Measurements from ENCODE around the gene HMX1. TPM values are rescaled to one million over a fixed set of nuclear protein-coding genes. Genes with fewer than 3 reads are reported as not detected.

The HMX1 gene
- total RNA-seq, 1 donor from 2014 or later = not detected

DNA sequence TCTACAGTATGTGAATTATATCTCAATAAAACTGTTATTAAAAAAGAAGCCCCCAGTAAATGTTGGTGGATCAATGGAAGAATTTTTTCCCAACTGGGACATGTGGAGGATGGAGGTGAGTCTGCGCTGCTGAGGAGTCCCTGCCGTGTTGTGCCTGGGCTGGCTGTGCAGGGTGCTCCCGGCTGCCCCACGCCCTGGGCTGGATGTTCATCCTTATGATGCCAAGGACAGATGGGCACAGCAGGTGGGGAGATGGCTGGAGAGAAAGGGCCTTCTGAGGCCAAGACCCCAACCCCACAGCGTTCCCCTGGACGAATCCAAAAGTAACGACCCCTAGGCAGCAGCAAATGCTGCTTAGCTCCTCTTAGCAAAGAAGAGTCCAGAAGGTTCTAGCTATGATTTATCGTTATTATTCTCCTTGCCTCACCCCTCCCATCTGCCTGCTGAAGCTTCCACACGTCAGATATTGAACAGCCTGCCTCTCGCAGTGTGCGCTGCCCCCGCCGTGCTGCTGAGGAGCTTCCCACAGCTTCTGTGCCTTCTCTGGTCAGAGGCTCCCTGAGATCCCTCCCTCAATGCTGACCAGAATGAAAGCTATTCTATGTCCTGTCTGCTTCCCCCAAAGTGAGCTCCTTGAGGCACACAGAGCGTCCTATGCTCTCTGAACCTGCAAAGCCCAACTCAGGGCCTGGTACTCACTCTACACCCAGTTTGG, 26.5 kb downstream of the HMX1 start:
- Mint-ChIP-seq H3K27me3 (no peaks in the 10 kb centered on the region), H3K4me3 (no peak overlapping the region), H3K9me3 (no peaks in the 10 kb centered on the region), H3K36me3 (ENCODE audit: low read depth) (no peaks in the 10 kb centered on the region), H3K4me1 (no peaks in the 10 kb centered on the region), H3K27ac (no peak overlapping the region)
- DNase-seq = no peak
- intact Hi-C loops (cut with micrococcal nuclease) = no loop called here

DNA sequence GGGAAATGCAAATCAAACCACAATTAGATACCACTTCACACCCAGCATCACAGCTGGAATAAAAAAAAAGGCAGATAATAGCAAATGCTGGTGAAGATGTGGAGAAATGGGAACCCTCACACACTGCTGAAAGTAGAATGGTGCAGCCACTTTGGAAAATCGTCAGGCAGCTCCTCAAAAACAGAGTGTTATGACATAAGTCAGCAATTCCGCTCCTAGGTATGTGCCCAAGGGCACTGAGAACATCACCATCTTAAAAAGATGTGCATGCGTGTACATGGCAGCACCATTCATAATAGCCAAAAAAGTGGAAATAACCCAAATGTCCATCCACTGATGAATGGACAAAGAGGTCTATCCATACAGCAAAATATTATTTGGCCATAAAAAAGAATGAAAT, 28.0 kb downstream of the HMX1 start:
- Mint-ChIP-seq H3K4me1 (no peaks in the 10 kb centered on the region), H3K36me3 (ENCODE audit: low read depth) (no peaks in the 10 kb centered on the region), H3K9me3 (no peaks in the 10 kb centered on the region), H3K4me3 (no peak overlapping the region), H3K27me3 (no peaks in the 10 kb centered on the region), H3K27ac (no peak overlapping the region)
- no peak for DNase-seq
- intact Hi-C loops (cut with micrococcal nuclease) = no loop called here

DNA sequence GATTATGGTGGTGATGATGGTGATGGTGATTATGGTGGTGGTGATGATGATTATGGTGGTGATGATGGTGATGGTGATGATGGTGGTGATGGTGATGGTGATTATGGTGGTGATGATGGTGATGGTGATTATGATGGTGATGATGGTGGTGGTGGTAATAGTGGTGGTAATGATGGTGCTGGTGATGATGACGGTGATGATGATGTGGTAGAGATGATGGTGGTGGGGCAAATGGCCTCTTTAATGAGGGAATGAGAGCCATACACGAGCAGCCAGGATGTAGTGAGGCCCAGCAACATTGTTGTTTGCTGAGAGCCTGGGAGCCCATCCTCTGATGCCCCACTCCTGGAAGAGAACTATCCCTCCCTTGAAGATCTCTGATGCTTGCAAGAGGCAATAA, 29.0 kb downstream of the HMX1 start:
- no peaks in the 10 kb centered on the region for H3K27me3 Mint-ChIP-seq
- DNase-seq = no peak
- no peak overlapping the region for H3K4me3 Mint-ChIP-seq
- H3K36me3 Mint-ChIP-seq (ENCODE audit: low read depth) = no peaks in the 10 kb centered on the region
- no peaks in the 10 kb centered on the region for H3K9me3 Mint-ChIP-seq
- intact Hi-C loops (cut with micrococcal nuclease) = no loop called here
- no peaks in the 10 kb centered on the region for H3K4me1 Mint-ChIP-seq
- H3K27ac Mint-ChIP-seq = no peak overlapping the region

DNA sequence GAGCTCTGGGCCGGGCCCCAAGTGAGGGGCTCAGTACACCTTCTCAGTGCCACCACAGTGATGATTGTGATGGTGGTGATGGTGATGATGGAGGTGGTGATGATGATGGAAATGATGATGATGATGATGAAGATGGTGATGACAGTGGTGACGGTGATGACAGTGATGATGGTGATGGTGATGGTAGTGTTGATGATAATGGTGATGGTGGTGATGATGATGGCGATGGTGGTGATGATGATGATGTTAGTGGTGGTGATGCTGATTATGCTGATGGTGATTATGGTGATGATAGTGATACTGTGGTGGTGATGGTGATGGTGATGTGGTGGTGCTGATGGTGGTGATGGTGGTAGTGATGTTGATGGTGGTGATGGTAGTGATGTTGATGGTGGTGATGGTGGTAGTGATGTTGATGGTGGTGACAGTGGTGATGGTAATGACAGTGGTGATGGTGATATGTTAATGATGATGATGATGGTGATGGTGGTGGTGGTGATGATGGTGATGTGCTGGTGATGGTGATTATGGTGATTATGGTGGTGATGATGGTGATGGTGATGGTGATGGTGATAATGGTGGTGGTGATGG, 29.9 kb downstream of the HMX1 start:
- intact Hi-C loops (cut with micrococcal nuclease) = no loop called here

GRCh38 chr4:8840816-8841455, 30.7 kb downstream of the HMX1 start:
- H3K27me3 Mint-ChIP-seq = no peaks in the 10 kb centered on the region
- no peaks in the 10 kb centered on the region for H3K9me3 Mint-ChIP-seq
- DNase-seq = no peak
- H3K36me3 Mint-ChIP-seq (ENCODE audit: low read depth) = no peaks in the 10 kb centered on the region
- no peak overlapping the region for H3K27ac Mint-ChIP-seq
- intact Hi-C loops (cut with micrococcal nuclease) = no loop called here
- no peaks in the 10 kb centered on the region for H3K4me1 Mint-ChIP-seq
- H3K4me3 Mint-ChIP-seq = no peak overlapping the region

More for the DNA sequence above, 29.9 kb downstream of the HMX1 start:
- H3K9me3 Mint-ChIP-seq = no peaks in the 10 kb centered on the region
- no peak for DNase-seq
- no peaks in the 10 kb centered on the region for H3K4me1 Mint-ChIP-seq
- H3K36me3 Mint-ChIP-seq (ENCODE audit: low read depth) = no peaks in the 10 kb centered on the region
- no peaks in the 10 kb centered on the region for H3K27me3 Mint-ChIP-seq
- H3K27ac Mint-ChIP-seq = no peak overlapping the region
- no peak overlapping the region for H3K4me3 Mint-ChIP-seq

DNA sequence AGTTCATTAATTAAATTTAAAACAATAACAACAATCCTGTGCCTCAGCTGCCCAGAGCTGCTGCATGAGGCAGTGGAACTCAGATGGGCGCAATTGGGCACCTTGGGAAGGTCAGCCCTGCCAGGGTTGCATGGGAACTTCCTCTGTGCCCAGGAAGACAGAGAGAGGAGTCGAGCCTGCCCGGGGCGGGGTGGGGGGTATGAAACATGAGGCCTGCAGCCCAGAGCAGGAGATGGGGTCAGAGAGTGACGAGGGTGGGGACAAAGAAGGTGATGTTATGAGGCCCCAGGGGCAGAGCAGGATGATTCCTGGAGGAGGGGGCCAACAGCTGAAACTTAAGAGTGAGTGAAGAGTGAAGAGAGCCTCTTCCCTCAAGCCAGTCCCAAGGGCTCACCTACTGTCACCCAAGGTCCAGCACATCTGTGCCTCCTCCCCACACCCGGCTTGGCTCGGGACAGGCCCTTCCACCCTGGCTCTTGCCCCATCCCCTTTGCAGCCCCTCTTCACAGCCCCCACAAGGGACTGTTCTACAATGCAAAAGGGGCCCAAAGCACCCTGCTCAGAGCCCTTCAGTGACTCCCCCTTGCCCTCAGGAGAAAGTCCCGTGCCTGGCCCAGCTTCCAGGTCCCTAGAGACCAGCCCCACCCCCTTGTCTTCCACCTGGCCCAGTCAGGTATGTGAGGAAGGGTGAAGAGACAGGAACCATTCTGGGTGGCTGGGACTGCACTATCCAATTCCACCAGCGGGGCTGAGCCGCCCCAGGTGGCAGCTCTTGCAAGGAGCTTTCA, 31.4 kb downstream of the HMX1 start:
- no peak for DNase-seq
- Mint-ChIP-seq H3K4me1 (no peaks in the 10 kb centered on the region), H3K27ac (no peak overlapping the region), H3K36me3 (ENCODE audit: low read depth) (no peaks in the 10 kb centered on the region), H3K27me3 (no peaks in the 10 kb centered on the region), H3K9me3 (no peaks in the 10 kb centered on the region), H3K4me3 (no peak overlapping the region)
- intact Hi-C loops (cut with micrococcal nuclease) = no loop called here

DNA sequence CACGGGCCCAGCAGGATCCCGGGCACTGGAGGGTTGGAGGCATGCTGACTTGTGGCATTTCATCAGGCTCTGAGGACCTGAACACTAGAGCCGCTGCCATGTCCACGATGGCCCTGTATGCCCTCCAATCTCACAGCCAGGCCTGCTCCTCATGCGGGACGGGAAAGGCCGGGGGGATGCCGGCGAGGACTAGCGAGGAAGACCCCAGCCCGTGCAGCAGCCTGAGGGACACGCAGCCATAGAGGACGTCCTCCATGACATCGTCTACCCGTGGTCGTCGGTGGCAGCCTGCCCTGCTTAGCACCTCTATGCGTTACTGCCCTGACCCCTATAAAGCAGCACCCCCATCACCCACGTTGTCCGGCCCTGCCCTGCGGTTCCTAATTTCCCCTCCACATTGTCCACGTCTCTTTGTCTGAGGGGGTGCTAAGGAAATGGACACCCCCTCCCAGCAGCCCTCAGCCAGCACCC, 32.6 kb downstream of the HMX1 start:
- DNase-seq = no peak
- no peaks in the 10 kb centered on the region for H3K4me1 Mint-ChIP-seq
- intact Hi-C loops (cut with micrococcal nuclease) = no loop called here
- H3K36me3 Mint-ChIP-seq (ENCODE audit: low read depth) = no peaks in the 10 kb centered on the region
- H3K9me3 Mint-ChIP-seq = no peaks in the 10 kb centered on the region
- H3K27me3 Mint-ChIP-seq = no peaks in the 10 kb centered on the region
- no peak overlapping the region for H3K4me3 Mint-ChIP-seq
- no peak overlapping the region for H3K27ac Mint-ChIP-seq

- DNase-seq = no peak
- Mint-ChIP-seq H3K4me3 (no peak overlapping the region), H3K9me3 (no peaks in the 10 kb centered on the region), H3K27ac (no peak overlapping the region), H3K36me3 (ENCODE audit: low read depth) (no peaks in the 10 kb centered on the region), H3K27me3 (no peaks in the 10 kb centered on the region), H3K4me1 (no peaks in the 10 kb centered on the region)
- intact Hi-C loops (cut with micrococcal nuclease) = no loop called here
Observed at GRCh38 chr4:8838296-8838960, 33.2 kb downstream of the HMX1 start.

GRCh38 chr4:8837181-8837841, 34.3 kb downstream of the HMX1 start:
- Mint-ChIP-seq H3K4me3 (no peak overlapping the region), H3K27ac (no peak overlapping the region), H3K27me3 (no peaks in the 10 kb centered on the region), H3K9me3 (no peaks in the 10 kb centered on the region), H3K4me1 (no peaks in the 10 kb centered on the region), H3K36me3 (ENCODE audit: low read depth) (no peaks in the 10 kb centered on the region)
- DNase-seq = no peak
- intact Hi-C loops (cut with micrococcal nuclease) = no loop called here

DNA sequence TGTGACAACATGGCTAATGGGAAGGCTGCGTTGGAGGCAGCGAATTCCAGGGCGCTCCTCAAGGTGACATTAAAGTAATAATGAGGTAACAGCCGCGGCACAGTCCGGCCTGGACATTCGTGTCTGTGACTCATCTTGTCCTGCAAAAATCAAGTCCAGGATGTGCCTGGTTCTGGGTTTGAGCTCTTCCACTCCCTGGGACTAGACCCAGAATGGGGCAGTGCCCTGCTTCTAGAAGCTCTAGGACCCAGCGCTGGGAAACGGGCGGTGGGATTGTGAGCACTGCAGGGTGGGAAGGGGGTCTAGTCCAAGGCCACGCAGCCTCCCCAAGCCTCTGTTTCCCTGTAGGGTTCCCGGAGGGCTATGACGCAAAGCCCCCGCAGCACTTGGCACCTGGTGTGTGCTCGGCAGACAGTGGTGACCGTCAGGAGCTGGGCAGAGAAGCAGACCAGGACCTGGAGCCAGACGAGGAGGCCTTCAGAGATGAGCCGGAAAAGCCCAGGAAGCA, 34.9 kb downstream of the HMX1 start:
- no peak for DNase-seq
- H3K27me3 Mint-ChIP-seq = no peaks in the 10 kb centered on the region
- no peaks in the 10 kb centered on the region for H3K9me3 Mint-ChIP-seq
- intact Hi-C loops (cut with micrococcal nuclease) = no loop called here
- H3K4me3 Mint-ChIP-seq = no peak overlapping the region
- H3K4me1 Mint-ChIP-seq = no peaks in the 10 kb centered on the region
- H3K27ac Mint-ChIP-seq = no peak overlapping the region
- no peaks in the 10 kb centered on the region for H3K36me3 Mint-ChIP-seq (ENCODE audit: low read depth)

- Mint-ChIP-seq H3K9me3 (no peaks in the 10 kb centered on the region), H3K36me3 (ENCODE audit: low read depth) (no peaks in the 10 kb centered on the region), H3K4me3 (no peak overlapping the region), H3K27ac (no peak overlapping the region), H3K27me3 (no peaks in the 10 kb centered on the region), H3K4me1 (no peaks in the 10 kb centered on the region)
- intact Hi-C loops (cut with micrococcal nuclease) = no loop called here
- no peak for DNase-seq
Observed at GRCh38 chr4:8835521-8836365, 35.9 kb downstream of the HMX1 start.

DNA sequence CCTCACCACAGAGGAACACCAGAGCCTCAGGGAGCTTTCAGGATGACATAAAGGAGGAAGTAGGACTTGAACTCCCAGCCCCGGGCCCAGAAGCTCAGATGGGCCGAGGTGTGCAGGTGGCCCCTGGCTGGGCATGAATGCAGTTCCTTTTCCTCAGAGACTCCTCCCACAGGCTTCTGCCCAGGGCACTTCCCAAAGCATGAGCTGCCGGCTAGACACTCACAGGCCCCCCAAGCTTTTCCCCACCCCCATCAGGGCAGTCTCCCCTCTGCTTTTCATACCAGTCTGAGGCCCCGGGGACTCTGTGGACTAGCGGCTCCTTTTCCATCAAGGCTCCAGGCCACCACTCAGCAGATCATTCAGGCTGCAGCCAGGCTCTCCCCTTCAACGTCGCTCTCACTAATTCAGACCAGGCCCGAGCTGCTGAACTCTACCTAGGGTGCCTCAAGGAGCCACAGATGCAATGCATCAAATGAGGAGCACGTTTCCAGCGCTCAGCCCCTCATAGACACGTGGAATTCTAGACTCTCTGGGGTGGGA, 36.9 kb downstream of the HMX1 start:
- no peaks in the 10 kb centered on the region for H3K36me3 Mint-ChIP-seq (ENCODE audit: low read depth)
- no peak for DNase-seq
- no peak overlapping the region for H3K27ac Mint-ChIP-seq
- intact Hi-C loops (cut with micrococcal nuclease) = no loop called here
- H3K4me1 Mint-ChIP-seq = no peaks in the 10 kb centered on the region
- H3K27me3 Mint-ChIP-seq = no peaks in the 10 kb centered on the region
- no peaks in the 10 kb centered on the region for H3K9me3 Mint-ChIP-seq
- H3K4me3 Mint-ChIP-seq = no peak overlapping the region

Data from activated CD4-positive, alpha-beta T cell treated with anti-CD3 and anti-CD28 coated beads, Interleukin-2, amount 10 ng/mL, durations not matched to agents 24 days and 14 days (primary cell).